ENCODE data around the gene IRAK3. TPM values are rescaled to one million over a fixed set of nuclear protein-coding genes. Genes with fewer than 3 reads are reported as not detected.

IRAK3 gene
- total RNA-seq, 1 experiment from 2014 or later: 0.12 TPM

DNA sequence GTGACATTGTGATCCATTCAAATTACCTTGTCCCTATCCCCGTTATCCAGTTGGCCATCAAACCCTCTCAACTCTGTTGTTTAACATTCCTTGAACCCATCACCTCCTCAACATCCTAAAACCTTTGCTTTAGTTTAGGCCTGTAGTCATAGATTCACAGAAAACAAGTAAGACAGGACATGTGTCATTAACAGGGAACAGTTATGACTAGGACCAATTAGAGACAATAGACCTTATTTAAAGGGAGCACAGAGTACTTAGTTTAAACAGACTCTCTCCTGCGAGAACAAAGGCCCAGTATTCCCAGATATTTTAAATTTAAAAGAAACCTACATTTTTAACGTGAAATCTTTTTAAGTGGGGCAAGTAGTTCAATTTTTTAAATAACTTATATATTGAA is 93.2 kb downstream of the IRAK3 start (continued):
- TF ChIP-seq TCF7L2 (IDR thresholded peaks at IDR 0.05; ENCODE audit: borderline replicate concordance, extremely low read depth, insufficient read depth, insufficient read length): no peak
- no peak for TF ChIP-seq SRF (IDR thresholded peaks at IDR 0.05; ENCODE audit: low read depth)
- no peak for TF ChIP-seq POLR2A (IDR thresholded peaks at IDR 0.05; ENCODE audit: borderline replicate concordance, extremely low read depth, insufficient read depth, insufficient read length)
- no peak for TF ChIP-seq ATF3 (IDR thresholded peaks at IDR 0.05)
- TF ChIP-seq CBX3 (IDR thresholded peaks at IDR 0.05; ENCODE audit: low read depth): no peak
- no peak for TF ChIP-seq CEBPB (IDR thresholded peaks at IDR 0.05; ENCODE audit: low read depth)
- TF ChIP-seq ZNF274 (IDR thresholded peaks at IDR 0.05; ENCODE audit: low read depth, low read length): no peak
- TF ChIP-seq JUND (IDR thresholded peaks at IDR 0.05): no peak
- TF ChIP-seq YY1 (IDR thresholded peaks at IDR 0.05; ENCODE audit: extremely low read depth, insufficient replicate concordance, low read depth, low read length): no peak

DNA sequence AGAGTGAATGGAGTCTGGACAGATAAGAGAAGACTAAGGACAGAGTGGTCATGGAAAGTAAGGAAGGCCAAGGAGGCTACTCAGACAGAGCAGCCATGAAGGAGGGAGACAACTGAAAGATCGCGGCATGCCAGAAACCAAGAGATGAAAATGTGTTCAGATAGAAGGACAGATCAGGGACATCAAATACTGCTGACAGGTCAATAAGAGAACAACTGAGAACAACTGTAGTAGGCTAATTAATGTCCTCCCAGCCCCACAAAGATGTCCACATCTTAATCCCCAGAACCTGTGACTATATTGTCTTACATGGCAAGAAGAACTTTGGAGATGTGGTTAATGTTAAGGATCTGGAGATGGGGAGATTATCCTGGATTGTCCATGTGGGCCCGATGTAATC is 98.3 kb downstream of the IRAK3 start:
- Histone ChIP-seq H3K4me2 (ENCODE audit: low read length) (no peak overlapping the region), H3K9me2 (ENCODE audit: insufficient read depth) (no peaks in the 10 kb centered on the region), H4K20me1 (ENCODE audit: insufficient read depth) (no peaks in the 10 kb centered on the region), H3K36me3 (ENCODE audit: control insufficient read depth in 1 of 2, insufficient read depth in 2 of 2, low read length in 2 of 2) (no peaks in the 10 kb centered on the region), H3K4me3 (replicated peaks in 1 of 2; ENCODE audit: low read depth in 1 of 2, low read length in 2 of 2) (no peak overlapping the region), H3K9ac (ENCODE audit: low read length) (no peak overlapping the region), H3K27me3 (ENCODE audit: insufficient read depth, low read length) (no peaks in the 10 kb centered on the region), H3K9me3 (ENCODE audit: control insufficient read depth in 1 of 2, insufficient read depth in 1 of 2, low read depth in 1 of 2, low read length in 2 of 2) (no peaks in the 10 kb centered on the region), H3K4me1 (ENCODE audit: control insufficient read depth in 1 of 2, insufficient read depth in 2 of 2, low read length in 2 of 2) (no peaks in the 10 kb centered on the region), H2AFZ (ENCODE audit: low read depth, low read length, poor library complexity, severe bottlenecking) (no peak overlapping the region), H3K79me2 (ENCODE audit: insufficient read depth, low read length) (no peaks in the 10 kb centered on the region), H3K27ac (ENCODE audit: low read depth, low read length) (no peak overlapping the region)
- ChIA-PET POLR2A (no interaction called here), CTCF (no interaction called here), RAD21 (ENCODE audit: low non-redundant PET in 1 of 2, low total read pairs in 2 of 2, uncharacterized antibody in 2 of 2, unreplicated experiment in 2 of 2) (no interaction called here)
- no peak for ATAC-seq
- TF ChIP-seq ATF3 (IDR thresholded peaks at IDR 0.05): no peak
- TF ChIP-seq REST (IDR thresholded peaks at IDR 0.05; ENCODE audit: low read depth): no peak
- TF ChIP-seq RAD21 (IDR thresholded peaks at IDR 0.05; ENCODE audit: low read depth): no peak
- no peak for TF ChIP-seq ELF1 (IDR thresholded peaks at IDR 0.05; ENCODE audit: borderline replicate concordance, low read depth)
- no peak for TF ChIP-seq ZNF274 (IDR thresholded peaks at IDR 0.05; ENCODE audit: low read depth, low read length)
- no peak for TF ChIP-seq ZFX (IDR thresholded peaks at IDR 0.05)
- TF ChIP-seq FOSL1 (IDR thresholded peaks at IDR 0.05; ENCODE audit: low read depth): no peak
- no peak for TF ChIP-seq EZH2phosphoT487 (IDR thresholded peaks at IDR 0.05; ENCODE audit: borderline replicate concordance)
- no TSS peak for BruUV-seq (replicated peaks)
- intact Hi-C loops (cut with micrococcal nuclease): no loop called here
- no peak for DNase-seq (ENCODE audit: low read depth, low spot score)
